WTC11 (cell line): ENCODE results near the gene TBKBP1. TPM values are rescaled to one million over a fixed set of nuclear protein-coding genes. Genes with fewer than 3 reads are reported as not detected.

Experiments used
- ATAC-seq: fragments of 200-7000 bp; cut with Tn5 transposase; 2 replicates; pipeline ENCODE4 v1.10.0; 2021; ENCODE audit warnings: mild to moderate bottlenecking, moderate library complexity
- CTCF ChIA-PET: fragments of 300-600 bp; sonication (Branson Sonifier 250); formaldehyde crosslinking; loops from one replicate; lab custom pipeline; 2021; ENCODE audit warnings: antibody characterized with exemption; lab: Charles Lee
- POLR2A ChIA-PET: fragments of 350-600 bp; sonication (Branson Sonifier 250); formaldehyde crosslinking; loops from one replicate; lab custom pipeline; 2021; ENCODE audit warnings: antibody characterized with exemption; lab: Charles Lee
- DNase-seq: peaks from one replicate; pipeline ENCODE4 v3.0.0; 2021; ENCODE audit warnings: low spot score
- H3K27ac Mint-ChIP-seq: 2 replicates; pipeline ENCODE4 v1.8.0; 2021; ENCODE audit warnings: mixed read lengths
- H3K27me3 Mint-ChIP-seq: 2 replicates; pipeline ENCODE4 v1.8.0; 2021; ENCODE audit warnings: low read depth, mild to moderate bottlenecking, moderate library complexity, mixed read lengths
- H3K36me3 Mint-ChIP-seq: 2 replicates; pipeline ENCODE4 v1.8.0; 2021; ENCODE audit warnings: mixed read lengths
- H3K4me1 Mint-ChIP-seq: 2 replicates; pipeline ENCODE4 v1.8.0; 2022; ENCODE audit warnings: mixed read lengths
- H3K4me3 Mint-ChIP-seq: 2 replicates; pipeline ENCODE4 v1.8.0; 2021; ENCODE audit warnings: mild to moderate bottlenecking, moderate library complexity, mixed read lengths
- H3K9me3 Mint-ChIP-seq: 2 replicates; pipeline ENCODE4 v1.8.0; 2021; ENCODE audit warnings: mixed read lengths
- ATF1 ChIP-seq: sonication (generic); formaldehyde crosslinking; IDR thresholded peaks from 2 replicates; pipeline ENCODE4 v1.8.1; 2023; ENCODE audit warnings: mild to moderate bottlenecking, moderate library complexity, missing genetic modification reagents
- ELF4 ChIP-seq: sonication (generic); formaldehyde crosslinking; IDR thresholded peaks from 2 replicates; pipeline ENCODE4 v1.8.1; 2022; ENCODE audit warnings: low read depth, mild to moderate bottlenecking, moderate library complexity, missing genetic modification reagents
- EMX1 ChIP-seq: fragments of 250-450 bp; sonication (Bioruptor Pico); IDR thresholded peaks from 2 replicates; pipeline ENCODE4 v1.8.0; 2021; ENCODE audit warnings: mild to moderate bottlenecking
- ESRRA ChIP-seq: sonication (generic); formaldehyde crosslinking; IDR thresholded peaks from 2 replicates; pipeline ENCODE4 v1.8.1; 2022; ENCODE audit warnings: mild to moderate bottlenecking, missing genetic modification reagents, borderline replicate concordance
- ETV6 ChIP-seq: sonication (generic); formaldehyde crosslinking; IDR thresholded peaks from 2 replicates; pipeline ENCODE4 v1.8.1; 2022; ENCODE audit warnings: mild to moderate bottlenecking, missing genetic modification reagents
- FOXJ3 ChIP-seq: sonication (generic); formaldehyde crosslinking; IDR thresholded peaks from 2 replicates; pipeline ENCODE4 v1.9.0; 2021; ENCODE audit warnings: missing genetic modification reagents, mild to moderate bottlenecking, borderline replicate concordance
- GTF2I ChIP-seq: fragments of 250-450 bp; sonication (Bioruptor Pico); conservative IDR thresholded peaks from 2 replicates; pipeline ENCODE4 v1.4.0; 2021; ENCODE audit warnings: mild to moderate bottlenecking
- NFYB ChIP-seq: sonication (generic); formaldehyde crosslinking; conservative IDR thresholded peaks from 2 replicates; pipeline ENCODE4 v1.8.0; 2022; ENCODE audit warnings: low read depth, missing genetic modification reagents
- NR1H2 ChIP-seq: sonication (generic); formaldehyde crosslinking; IDR thresholded peaks from 2 replicates; pipeline ENCODE4 v1.9.0; 2021; ENCODE audit warnings: mild to moderate bottlenecking, moderate library complexity, missing genetic modification reagents
- SOX15 ChIP-seq: fragments of 250-450 bp; sonication (Bioruptor Pico); IDR thresholded peaks from 2 replicates; pipeline ENCODE4 v1.9.0; 2021; ENCODE audit warnings: mild to moderate bottlenecking
- SP1 ChIP-seq: sonication (generic); formaldehyde crosslinking; conservative IDR thresholded peaks from 2 replicates; pipeline ENCODE4 v1.8.1; 2022; ENCODE audit warnings: missing genetic modification reagents
- ZNF232 ChIP-seq: sonication (generic); formaldehyde crosslinking; IDR thresholded peaks from 2 replicates; pipeline ENCODE4 v1.8.0; 2022; ENCODE audit warnings: mild to moderate bottlenecking, missing genetic modification reagents
- ZNF423 ChIP-seq: fragments of 250-450 bp; sonication (Bioruptor Pico); IDR thresholded peaks from 2 replicates; pipeline ENCODE4 v2.1.2; 2022; ENCODE audit warnings: mild to moderate bottlenecking, moderate library complexity
- total RNA-seq: library from RNA; stranded (reverse); gene quantifications from 3 replicates; pipeline ENCODE4 v1.2.3, GENCODE V29; 2021
- TF ChIP-seq, protein P1 (sequence below): sonication (generic); formaldehyde crosslinking; IDR thresholded peaks from 2 replicates; pipeline ENCODE4 v1.8.1; 2023; ENCODE audit warnings: mild to moderate bottlenecking, moderate library complexity, missing genetic modification reagents
- TF ChIP-seq, protein P2 (sequence below): sonication (generic); formaldehyde crosslinking; IDR thresholded peaks from 2 replicates; pipeline ENCODE4 v1.8.0; 2022; ENCODE audit warnings: mild to moderate bottlenecking, missing genetic modification reagents
- TF ChIP-seq, protein P3 (sequence below): sonication (generic); formaldehyde crosslinking; IDR thresholded peaks from 2 replicates; pipeline ENCODE4 v1.8.1; 2022; ENCODE audit warnings: mild to moderate bottlenecking, moderate library complexity, missing genetic modification reagents
- TF ChIP-seq, protein P4 (sequence below): sonication (generic); formaldehyde crosslinking; IDR thresholded peaks from 2 replicates; pipeline ENCODE4 v1.8.0; 2022; ENCODE audit warnings: mild to moderate bottlenecking, missing genetic modification reagents
- TF ChIP-seq, protein P5 (sequence below): sonication (generic); formaldehyde crosslinking; IDR thresholded peaks from 2 replicates; pipeline ENCODE4 v1.8.1; 2022; ENCODE audit warnings: missing genetic modification reagents, borderline replicate concordance
- TF ChIP-seq, protein P6 (sequence below): sonication (generic); formaldehyde crosslinking; IDR thresholded peaks from 2 replicates; pipeline ENCODE4 v1.8.0; 2023; ENCODE audit warnings: missing genetic modification reagents, mild to moderate bottlenecking, borderline replicate concordance
- TF ChIP-seq, protein P7 (sequence below): fragments of 250-450 bp; sonication (Bioruptor Pico); IDR thresholded peaks from 2 replicates; pipeline ENCODE4 v1.9.0; 2021; ENCODE audit warnings: moderate library complexity, mild to moderate bottlenecking, inconsistent platforms, borderline replicate concordance

The TBKBP1 gene
- total RNA-seq, 1 experiment from 2014 or later: 17.4 TPM

DNA sequence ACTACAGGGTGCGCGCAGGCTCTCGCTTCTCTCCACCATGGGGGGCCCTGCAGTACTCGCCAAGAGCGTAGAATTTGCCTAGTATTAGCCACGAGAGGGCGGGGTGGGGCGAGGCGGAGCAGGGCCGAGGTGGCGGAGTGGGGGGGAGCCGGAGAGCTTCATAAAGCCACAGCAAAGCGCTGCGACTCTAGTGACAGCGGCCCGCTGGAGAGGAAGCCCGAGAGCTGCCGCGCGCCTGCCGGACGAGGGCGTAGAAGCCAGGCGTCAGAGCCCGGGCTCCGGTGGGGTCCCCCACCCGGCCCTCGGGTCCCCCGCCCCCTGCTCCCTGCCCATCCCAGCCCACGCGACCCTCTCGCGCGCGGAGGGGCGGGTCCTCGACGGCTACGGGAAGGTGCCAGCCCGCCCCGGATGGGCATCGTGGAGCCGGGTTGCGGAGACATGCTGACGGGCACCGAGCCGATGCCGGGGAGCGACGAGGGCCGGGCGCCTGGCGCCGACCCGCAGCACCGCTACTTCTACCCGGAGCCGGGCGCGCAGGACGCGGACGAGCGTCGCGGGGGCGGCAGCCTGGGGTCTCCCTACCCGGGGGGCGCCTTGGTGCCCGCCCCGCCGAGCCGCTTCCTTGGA, 39.2 kb downstream of the TBKBP1 start, which contains the start of gene TBX21:
TBX21 (plus strand) TSS at position 190 of the 627 bp plus-strand sequence; CDS start at position 409, 219 bp downstream.
- H3K27me3 Mint-ChIP-seq: peaks cover 77% of the 10 kb centered on the region
- CTCF ChIA-PET: interaction anchor here (0.9 to 2.4 kb wide), 22 partner anchors 9 to 214 kb away, joined by 3 to 33 read pairs (median 6); partner anchors contain the start of genes KPNB1, LRRC46, MRPL10 and TBKBP1
- H3K36me3 Mint-ChIP-seq: no peaks in the 10 kb centered on the region
- POLR2A ChIA-PET: interaction anchor here (0.9 to 1.5 kb wide), 2 partner anchors 69 to 84 kb away, joined by 4 read pairs; partner anchors contain the start of gene KPNB1
- DNase-seq: peak; percentile 79
- H3K27ac Mint-ChIP-seq: no peak within 1 kb of the TSS
- peak; percentile 79 for ATAC-seq
- no peaks in the 10 kb centered on the region for H3K9me3 Mint-ChIP-seq
- H3K4me1 Mint-ChIP-seq: peaks cover 9% of the 10 kb centered on the region
- peak within 1 kb of the TSS; percentile 81 for H3K4me3 Mint-ChIP-seq
- peak; percentile 44; the same call in 1 of the 2 replicates for TF ChIP-seq ESRRA (CRISPR knock-in tag)
- TF ChIP-seq ETV6: no peak
- no peak for TF ChIP-seq SOX15
- TF ChIP-seq EMX1: no peak
- TF ChIP-seq, protein P1, sequence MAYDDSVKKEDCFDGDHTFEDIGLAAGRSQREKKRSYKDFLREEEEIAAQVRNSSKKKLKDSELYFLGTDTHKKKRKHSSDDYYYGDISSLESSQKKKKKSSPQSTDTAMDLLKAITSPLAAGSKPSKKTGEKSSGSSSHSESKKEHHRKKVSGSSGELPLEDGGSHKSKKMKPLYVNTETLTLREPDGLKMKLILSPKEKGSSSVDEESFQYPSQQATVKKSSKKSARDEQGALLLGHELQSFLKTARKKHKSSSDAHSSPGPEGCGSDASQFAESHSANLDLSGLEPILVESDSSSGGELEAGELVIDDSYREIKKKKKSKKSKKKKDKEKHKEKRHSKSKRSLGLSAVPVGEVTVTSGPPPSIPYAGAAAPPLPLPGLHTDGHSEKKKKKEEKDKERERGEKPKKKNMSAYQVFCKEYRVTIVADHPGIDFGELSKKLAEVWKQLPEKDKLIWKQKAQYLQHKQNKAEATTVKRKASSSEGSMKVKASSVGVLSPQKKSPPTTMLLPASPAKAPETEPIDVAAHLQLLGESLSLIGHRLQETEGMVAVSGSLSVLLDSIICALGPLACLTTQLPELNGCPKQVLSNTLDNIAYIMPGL (CRISPR knock-in tag): 0 out of 2 replicates have a peak, but pooled peaks have one; percentile 46
- TF ChIP-seq GTF2I (CRISPR knock-in tag): no peak
- peak; percentile 34; the same call in 1 of the 2 replicates for TF ChIP-seq ZNF423 (CRISPR knock-in tag)

DNA sequence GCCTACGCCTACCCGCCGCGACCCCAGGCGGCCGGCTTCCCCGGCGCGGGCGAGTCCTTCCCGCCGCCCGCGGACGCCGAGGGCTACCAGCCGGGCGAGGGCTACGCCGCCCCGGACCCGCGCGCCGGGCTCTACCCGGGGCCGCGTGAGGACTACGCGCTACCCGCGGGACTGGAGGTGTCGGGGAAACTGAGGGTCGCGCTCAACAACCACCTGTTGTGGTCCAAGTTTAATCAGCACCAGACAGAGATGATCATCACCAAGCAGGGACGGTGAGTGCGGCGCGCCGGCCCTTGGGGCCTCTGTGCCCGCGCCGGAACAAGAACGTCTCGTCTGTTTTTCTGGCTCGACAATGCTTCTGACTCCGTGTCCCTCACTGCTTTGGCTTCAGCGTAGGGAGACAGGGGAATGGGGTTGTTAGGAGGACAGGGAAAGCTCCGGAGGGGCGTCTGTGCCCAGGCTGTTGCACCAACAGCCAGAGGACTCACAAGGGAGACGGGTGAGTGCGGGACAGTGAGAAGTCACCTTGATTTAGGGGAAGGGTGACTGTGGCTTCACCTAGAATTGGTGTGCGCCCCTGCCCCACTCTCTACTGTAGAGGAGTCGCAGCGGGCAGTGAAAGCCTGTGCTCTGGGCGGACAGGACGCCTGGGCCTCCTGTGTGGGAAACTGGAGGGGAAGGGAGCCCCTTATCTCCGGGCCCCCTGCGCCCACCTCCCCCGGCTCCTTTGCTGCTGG, 39.9 kb downstream of the TBKBP1 start:
- DNase-seq (no peak), ATAC-seq (peak; percentile 32)
- H3K4me3 Mint-ChIP-seq: peak overlapping the region; percentile 81
- ChIA-PET POLR2A (interaction anchor here (0.9 to 1.5 kb wide), 2 partner anchors 70 to 85 kb away, joined by 4 read pairs; partner anchors contain the start of gene KPNB1), CTCF (interaction anchor here (0.9 to 2.4 kb wide), 22 partner anchors 8 to 213 kb away, joined by 3 to 33 read pairs (median 6); partner anchors contain the start of genes KPNB1, LRRC46, MRPL10 and TBKBP1)
- H3K27ac Mint-ChIP-seq: no peak overlapping the region
- peaks cover 9% of the 10 kb centered on the region for H3K4me1 Mint-ChIP-seq
- H3K9me3 Mint-ChIP-seq: no peaks in the 10 kb centered on the region
- peaks cover 77% of the 10 kb centered on the region for H3K27me3 Mint-ChIP-seq
- no peaks in the 10 kb centered on the region for H3K36me3 Mint-ChIP-seq
- TF ChIP-seq, protein P2, sequence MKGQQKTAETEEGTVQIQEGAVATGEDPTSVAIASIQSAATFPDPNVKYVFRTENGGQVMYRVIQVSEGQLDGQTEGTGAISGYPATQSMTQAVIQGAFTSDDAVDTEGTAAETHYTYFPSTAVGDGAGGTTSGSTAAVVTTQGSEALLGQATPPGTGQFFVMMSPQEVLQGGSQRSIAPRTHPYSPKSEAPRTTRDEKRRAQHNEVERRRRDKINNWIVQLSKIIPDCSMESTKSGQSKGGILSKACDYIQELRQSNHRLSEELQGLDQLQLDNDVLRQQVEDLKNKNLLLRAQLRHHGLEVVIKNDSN (CRISPR knock-in tag): no peak
- TF ChIP-seq NR1H2 (CRISPR knock-in tag) (no peak), ESRRA (CRISPR knock-in tag) (0 out of 2 replicates have a peak, but pooled peaks have one; percentile 2), NFYB (CRISPR knock-in tag) (no peak), EMX1 (no peak), FOXJ3 (CRISPR knock-in tag) (no peak), ATF1 (CRISPR knock-in tag) (no peak), SP1 (CRISPR knock-in tag) (no peak), ZNF232 (no peak), ELF4 (no peak)
- TF ChIP-seq, protein P3, sequence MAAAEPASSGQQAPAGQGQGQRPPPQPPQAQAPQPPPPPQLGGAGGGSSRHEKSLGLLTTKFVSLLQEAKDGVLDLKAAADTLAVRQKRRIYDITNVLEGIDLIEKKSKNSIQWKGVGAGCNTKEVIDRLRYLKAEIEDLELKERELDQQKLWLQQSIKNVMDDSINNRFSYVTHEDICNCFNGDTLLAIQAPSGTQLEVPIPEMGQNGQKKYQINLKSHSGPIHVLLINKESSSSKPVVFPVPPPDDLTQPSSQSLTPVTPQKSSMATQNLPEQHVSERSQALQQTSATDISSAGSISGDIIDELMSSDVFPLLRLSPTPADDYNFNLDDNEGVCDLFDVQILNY (CRISPR knock-in tag): no peak
- TF ChIP-seq, protein P4, sequence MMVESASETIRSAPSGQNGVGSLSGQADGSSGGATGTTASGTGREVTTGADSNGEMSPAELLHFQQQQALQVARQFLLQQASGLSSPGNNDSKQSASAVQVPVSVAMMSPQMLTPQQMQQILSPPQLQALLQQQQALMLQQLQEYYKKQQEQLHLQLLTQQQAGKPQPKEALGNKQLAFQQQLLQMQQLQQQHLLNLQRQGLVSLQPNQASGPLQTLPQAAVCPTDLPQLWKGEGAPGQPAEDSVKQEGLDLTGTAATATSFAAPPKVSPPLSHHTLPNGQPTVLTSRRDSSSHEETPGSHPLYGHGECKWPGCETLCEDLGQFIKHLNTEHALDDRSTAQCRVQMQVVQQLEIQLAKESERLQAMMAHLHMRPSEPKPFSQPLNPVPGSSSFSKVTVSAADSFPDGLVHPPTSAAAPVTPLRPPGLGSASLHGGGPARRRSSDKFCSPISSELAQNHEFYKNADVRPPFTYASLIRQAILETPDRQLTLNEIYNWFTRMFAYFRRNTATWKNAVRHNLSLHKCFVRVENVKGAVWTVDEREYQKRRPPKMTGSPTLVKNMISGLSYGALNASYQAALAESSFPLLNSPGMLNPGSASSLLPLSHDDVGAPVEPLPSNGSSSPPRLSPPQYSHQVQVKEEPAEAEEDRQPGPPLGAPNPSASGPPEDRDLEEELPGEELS (CRISPR knock-in tag): no peak
- TF ChIP-seq, protein P5, sequence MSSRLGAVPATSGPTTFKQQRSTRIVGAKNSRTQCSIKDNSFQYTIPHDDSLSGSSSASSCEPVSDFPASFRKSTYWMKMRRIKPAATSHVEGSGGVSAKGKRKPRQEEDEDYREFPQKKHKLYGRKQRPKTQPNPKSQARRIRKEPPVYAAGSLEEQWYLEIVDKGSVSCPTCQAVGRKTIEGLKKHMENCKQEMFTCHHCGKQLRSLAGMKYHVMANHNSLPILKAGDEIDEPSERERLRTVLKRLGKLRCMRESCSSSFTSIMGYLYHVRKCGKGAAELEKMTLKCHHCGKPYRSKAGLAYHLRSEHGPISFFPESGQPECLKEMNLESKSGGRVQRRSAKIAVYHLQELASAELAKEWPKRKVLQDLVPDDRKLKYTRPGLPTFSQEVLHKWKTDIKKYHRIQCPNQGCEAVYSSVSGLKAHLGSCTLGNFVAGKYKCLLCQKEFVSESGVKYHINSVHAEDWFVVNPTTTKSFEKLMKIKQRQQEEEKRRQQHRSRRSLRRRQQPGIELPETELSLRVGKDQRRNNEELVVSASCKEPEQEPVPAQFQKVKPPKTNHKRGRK (CRISPR knock-in tag): no peak
- TF ChIP-seq, protein P6, sequence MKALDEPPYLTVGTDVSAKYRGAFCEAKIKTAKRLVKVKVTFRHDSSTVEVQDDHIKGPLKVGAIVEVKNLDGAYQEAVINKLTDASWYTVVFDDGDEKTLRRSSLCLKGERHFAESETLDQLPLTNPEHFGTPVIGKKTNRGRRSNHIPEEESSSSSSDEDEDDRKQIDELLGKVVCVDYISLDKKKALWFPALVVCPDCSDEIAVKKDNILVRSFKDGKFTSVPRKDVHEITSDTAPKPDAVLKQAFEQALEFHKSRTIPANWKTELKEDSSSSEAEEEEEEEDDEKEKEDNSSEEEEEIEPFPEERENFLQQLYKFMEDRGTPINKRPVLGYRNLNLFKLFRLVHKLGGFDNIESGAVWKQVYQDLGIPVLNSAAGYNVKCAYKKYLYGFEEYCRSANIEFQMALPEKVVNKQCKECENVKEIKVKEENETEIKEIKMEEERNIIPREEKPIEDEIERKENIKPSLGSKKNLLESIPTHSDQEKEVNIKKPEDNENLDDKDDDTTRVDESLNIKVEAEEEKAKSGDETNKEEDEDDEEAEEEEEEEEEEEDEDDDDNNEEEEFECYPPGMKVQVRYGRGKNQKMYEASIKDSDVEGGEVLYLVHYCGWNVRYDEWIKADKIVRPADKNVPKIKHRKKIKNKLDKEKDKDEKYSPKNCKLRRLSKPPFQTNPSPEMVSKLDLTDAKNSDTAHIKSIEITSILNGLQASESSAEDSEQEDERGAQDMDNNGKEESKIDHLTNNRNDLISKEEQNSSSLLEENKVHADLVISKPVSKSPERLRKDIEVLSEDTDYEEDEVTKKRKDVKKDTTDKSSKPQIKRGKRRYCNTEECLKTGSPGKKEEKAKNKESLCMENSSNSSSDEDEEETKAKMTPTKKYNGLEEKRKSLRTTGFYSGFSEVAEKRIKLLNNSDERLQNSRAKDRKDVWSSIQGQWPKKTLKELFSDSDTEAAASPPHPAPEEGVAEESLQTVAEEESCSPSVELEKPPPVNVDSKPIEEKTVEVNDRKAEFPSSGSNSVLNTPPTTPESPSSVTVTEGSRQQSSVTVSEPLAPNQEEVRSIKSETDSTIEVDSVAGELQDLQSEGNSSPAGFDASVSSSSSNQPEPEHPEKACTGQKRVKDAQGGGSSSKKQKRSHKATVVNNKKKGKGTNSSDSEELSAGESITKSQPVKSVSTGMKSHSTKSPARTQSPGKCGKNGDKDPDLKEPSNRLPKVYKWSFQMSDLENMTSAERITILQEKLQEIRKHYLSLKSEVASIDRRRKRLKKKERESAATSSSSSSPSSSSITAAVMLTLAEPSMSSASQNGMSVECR (CRISPR knock-in tag): no peak
- TF ChIP-seq, protein P7, sequence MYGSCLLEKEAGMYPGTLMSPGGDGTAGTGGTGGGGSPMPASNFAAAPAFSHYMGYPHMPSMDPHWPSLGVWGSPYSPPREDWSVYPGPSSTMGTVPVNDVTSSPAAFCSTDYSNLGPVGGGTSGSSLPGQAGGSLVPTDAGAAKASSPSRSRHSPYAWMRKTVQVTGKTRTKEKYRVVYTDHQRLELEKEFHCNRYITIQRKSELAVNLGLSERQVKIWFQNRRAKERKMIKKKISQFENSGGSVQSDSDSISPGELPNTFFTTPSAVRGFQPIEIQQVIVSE (CRISPR knock-in tag): no peak
